ENCODE results near the gene WDR37. TPM values are rescaled to one million over a fixed set of nuclear protein-coding genes. Genes with fewer than 3 reads are reported as not detected.

WDR37 gene
- total and polyA plus RNA-seq, 2 donors (not counting 1 experiment from before 2014, with no cell fraction given) = 17.3 to 33.2 TPM

GRCh38 chr10:1166828-1167275, 110.7 kb downstream of the WDR37 start:
- Histone ChIP-seq H3K27me3 (replicated peaks in 1 of 4; ENCODE audit: control extremely low read depth in 1 of 4, control insufficient read depth in 3 of 4, insufficient read depth in 4 of 4, low read length in 3 of 4) (no peaks in the 10 kb centered on the region), H4K20me1 (ENCODE audit: control insufficient read depth, insufficient read depth, low read length, poor library complexity, severe bottlenecking) (no peaks in the 10 kb centered on the region), H3K27ac (ENCODE audit: low read length in 2 of 2) (no peak overlapping the region), H3K79me2 (ENCODE audit: control insufficient read depth, insufficient read depth, low read length) (no peaks in the 10 kb centered on the region), H3K4me2 (replicated peaks; ENCODE audit: low read depth, low read length, poor library complexity, severe bottlenecking) (no peak overlapping the region), H3K4me1 (ENCODE audit: control insufficient read depth in 2 of 2, insufficient read depth in 2 of 2, low read length in 2 of 2) (no peaks in the 10 kb centered on the region), H3K9me3 (ENCODE audit: control extremely low read depth in 1 of 3, control insufficient read depth in 2 of 3, insufficient read depth in 1 of 3, low read length in 2 of 3) (peaks cover 0 to 3% (median 0%) of the 10 kb centered on the region in 3 donors), H3K9ac (ENCODE audit: low read length) (no peak overlapping the region), H2AFZ (ENCODE audit: insufficient read depth, low read depth, low read length, poor library complexity, severe bottlenecking) (no peak overlapping the region), H3K36me3 (replicated peaks in 1 of 2; ENCODE audit: control extremely low read depth in 1 of 2, control insufficient read depth in 1 of 2, extremely low read depth in 1 of 2, insufficient read depth in 2 of 2, low read length in 1 of 2) (no peaks in the 10 kb centered on the region), H3K4me3 (ENCODE audit: control extremely low read depth in 1 of 5, extremely low read depth in 1 of 5, insufficient read depth in 1 of 5, low read depth in 2 of 5, low read length in 4 of 5) (no peak overlapping the region)
- H3K27ac Mint-ChIP-seq = no peak overlapping the region
- ATAC-seq (ENCODE audit: low read depth) (no peak), DNase-seq (no peak)
- H3K27me3 Mint-ChIP-seq = peaks cover 10% of the 10 kb centered on the region
- peaks cover 1% of the 10 kb centered on the region for H3K4me1 Mint-ChIP-seq
- 80% methylated on average over 9 of the region's 9 CpGs for WGBS (ENCODE audit: insufficient coverage)
- H3K9me3 Mint-ChIP-seq (ENCODE audit: insufficient read depth) = no peaks in the 10 kb centered on the region
- ChIA-PET POLR2A (no interaction called here), CTCF (no interaction called here)
- TF ChIP-seq EZH2 (IDR thresholded peaks at IDR 0.05; ENCODE audit: borderline replicate concordance, insufficient read depth, low read depth, low read length, poor library complexity, severe bottlenecking) = no peak
- TF ChIP-seq CTCF (IDR thresholded peaks at IDR 0.05) = no peak
- H3K4me3 Mint-ChIP-seq = no peak overlapping the region
- intact Hi-C loops (cut with micrococcal nuclease) = no loop called here

GRCh38 chr10:1168763-1169162, 112.6 kb downstream of the WDR37 start:
- no peak overlapping the region for H3K4me3 ChIP-seq (ENCODE audit: control extremely low read depth in 1 of 5, extremely low read depth in 1 of 5, insufficient read depth in 1 of 5, low read depth in 2 of 5, low read length in 4 of 5)
- no peaks in the 10 kb centered on the region for H3K4me1 ChIP-seq (ENCODE audit: control insufficient read depth in 2 of 2, insufficient read depth in 2 of 2, low read length in 2 of 2)
- no peaks in the 10 kb centered on the region for H3K27me3 ChIP-seq (replicated peaks in 1 of 4; ENCODE audit: control extremely low read depth in 1 of 4, control insufficient read depth in 3 of 4, insufficient read depth in 4 of 4, low read length in 3 of 4)
- no peak overlapping the region for H3K9ac ChIP-seq (ENCODE audit: low read length)
- H3K9me3 ChIP-seq (ENCODE audit: control extremely low read depth in 1 of 3, control insufficient read depth in 2 of 3, insufficient read depth in 1 of 3, low read length in 2 of 3) = peaks cover 0 to 3% (median 0%) of the 10 kb centered on the region in 3 donors
- H3K27ac ChIP-seq (ENCODE audit: low read length in 2 of 2) = no peak overlapping the region
- Mint-ChIP-seq H3K27me3 (peaks cover 8% of the 10 kb centered on the region), H3K4me1 (no peaks in the 10 kb centered on the region), H3K27ac (no peak overlapping the region), H3K4me3 (no peak overlapping the region), H3K9me3 (ENCODE audit: insufficient read depth) (no peaks in the 10 kb centered on the region)
- no peak overlapping the region for H2AFZ ChIP-seq (ENCODE audit: insufficient read depth, low read depth, low read length, poor library complexity, severe bottlenecking)
- no peaks in the 10 kb centered on the region for H4K20me1 ChIP-seq (ENCODE audit: control insufficient read depth, insufficient read depth, low read length, poor library complexity, severe bottlenecking)
- ATAC-seq (ENCODE audit: low read depth) (no peak), DNase-seq (no peak)
- POLR2A ChIA-PET = no interaction called here
- intact Hi-C loops (cut with micrococcal nuclease) = no loop called here
- WGBS (ENCODE audit: insufficient coverage) = 96% methylated on average over 9 of the region's 13 CpGs
- TF ChIP-seq CTCF (IDR thresholded peaks at IDR 0.05) (no peak), EZH2 (IDR thresholded peaks at IDR 0.05; ENCODE audit: borderline replicate concordance, insufficient read depth, low read depth, low read length, poor library complexity, severe bottlenecking) (no peak)
- H3K79me2 ChIP-seq (ENCODE audit: control insufficient read depth, insufficient read depth, low read length) = no peaks in the 10 kb centered on the region
- H3K4me2 ChIP-seq (replicated peaks; ENCODE audit: low read depth, low read length, poor library complexity, severe bottlenecking) = no peak overlapping the region
- no peaks in the 10 kb centered on the region for H3K36me3 ChIP-seq (replicated peaks in 1 of 2; ENCODE audit: control extremely low read depth in 1 of 2, control insufficient read depth in 1 of 2, extremely low read depth in 1 of 2, insufficient read depth in 2 of 2, low read length in 1 of 2)
- CTCF ChIA-PET = no interaction called here

All from B cell (primary cell).